A549 treated with GW870086 at 1 μM for 4 hours (cell line): ENCODE results near the gene CBY3. TPM values are rescaled to one million over a fixed set of nuclear protein-coding genes. Genes with fewer than 3 reads are reported as not detected.

Experiments used
- total RNA-seq: library from RNA; stranded (reverse); fragments of 200-300 nt; extraction: Qiagen RNA extraction; gene quantifications from 5 replicates; pipeline ENCODE4 v1.2.3, GENCODE V29; 2022; ENCODE audit warnings: low read depth

CBY3 gene
- not detected in 5 replicates for total RNA-seq

GRCh38 chr5:179680780-179681401 is at the start of gene CBY3:
Gene CBY3, minus strand, starts transcription at chr5:179681034. Its CDS starts 116 bp downstream, at chr5:179680918.

GRCh38 chr5:179698935-179699615 is 18.2 kb upstream of the CBY3 start, which contains the start of gene CANX:
Gene CANX, plus strand, starts transcription at chr5:179698967. Its CDS starts 6,715 bp downstream, at chr5:179705682.

Other genes with a start within 250 kb of the CBY3 start
- 24.8 to 29.0 TPM (median 28.0 TPM) in 5 replicates for gene RUFY1, start 130.5 kb downstream of the CBY3 start, total RNA-seq
- 453 to 606 TPM (median 478 TPM) in 5 replicates for gene HNRNPH1, start 57.4 kb downstream of the CBY3 start, total RNA-seq
- 323 to 373 TPM (median 352 TPM) in 5 replicates for gene CANX, start 17.9 kb upstream of the CBY3 start, total RNA-seq
- gene MAML1, start 51.8 kb upstream of the CBY3 start, total RNA-seq: 15.6 to 20.4 TPM (median 18.1 TPM) in 5 replicates
- gene LTC4S, start 113.0 kb upstream of the CBY3 start, total RNA-seq: 0.32 to 0.72 TPM (median 0.35 TPM) in 3 of 5 replicates, not detected in the others
- gene MGAT4B, start 125.8 kb upstream of the CBY3 start, total RNA-seq: 180 to 221 TPM (median 207 TPM) in 5 replicates
- 870 to 1,460 TPM (median 931 TPM) in 5 replicates for gene SQSTM1, start 139.9 kb upstream of the CBY3 start, total RNA-seq
- 15.8 to 22.9 TPM (median 20.0 TPM) in 5 replicates for gene MRNIP, start 177.8 kb upstream of the CBY3 start, total RNA-seq
- gene TBC1D9B, start 226.9 kb upstream of the CBY3 start, total RNA-seq: 52.3 to 68.8 TPM (median 65.7 TPM) in 5 replicates